ENCODE results near the gene CTAGE6. TPM values are rescaled to one million over a fixed set of nuclear protein-coding genes. Genes with fewer than 3 reads are reported as not detected.
"Not testable (repeated sequence)": the region's sequence is repeated elsewhere in the genome, so short reads cannot be mapped to it uniquely, and the experiment has no call there.

Gene CTAGE6
- 1 to 10 TPM in 2 of 4 donors, under 1 TPM in 1, not detected in 1; 0.26 to 2.4 (median 1.4) TPM for total RNA-seq

- H3K27ac ChIP-seq; H3K9me3 ChIP-seq; H3K4me3 ChIP-seq; H3K4me1 ChIP-seq; DNase-seq; H3K36me3 ChIP-seq; H3K27me3 ChIP-seq; intact Hi-C loops (cut with DNase I; ENCODE audit: low total_unique reads): not testable (repeated sequence)
Measured at GRCh38 chr7:143757596-143757995, at the start of gene CTAGE6. Gene CTAGE6 (minus strand): TSS chr7:143757696. CDS start chr7:143757658, 38 bp downstream.

GRCh38 chr7:143806664-143807071 is 49.2 kb upstream of the CTAGE6 start:
- intact Hi-C loops (cut with DNase I; ENCODE audit: low total_unique reads); H3K27me3 ChIP-seq; H3K4me3 ChIP-seq; H3K4me1 ChIP-seq; H3K36me3 ChIP-seq; H3K9me3 ChIP-seq; DNase-seq; H3K27ac ChIP-seq: not testable (repeated sequence)

GRCh38 chr7:143797896-143798290 is 40.4 kb upstream of the CTAGE6 start:
- H3K27me3 ChIP-seq; H3K36me3 ChIP-seq; H3K9me3 ChIP-seq; DNase-seq; intact Hi-C loops (cut with DNase I; ENCODE audit: low total_unique reads); H3K27ac ChIP-seq; H3K4me1 ChIP-seq; H3K4me3 ChIP-seq: not testable (repeated sequence)

GRCh38 chr7:143797119-143797895 is 39.8 kb upstream of the CTAGE6 start:
- H3K27ac ChIP-seq; H3K27me3 ChIP-seq; DNase-seq; intact Hi-C loops (cut with DNase I; ENCODE audit: low total_unique reads); H3K4me1 ChIP-seq; H3K36me3 ChIP-seq; H3K4me3 ChIP-seq; H3K9me3 ChIP-seq: not testable (repeated sequence)

GRCh38 chr7:143795653-143796052 is 38.2 kb upstream of the CTAGE6 start:
- H3K9me3 ChIP-seq; H3K36me3 ChIP-seq; H3K27ac ChIP-seq; intact Hi-C loops (cut with DNase I; ENCODE audit: low total_unique reads); DNase-seq; H3K27me3 ChIP-seq; H3K4me1 ChIP-seq; H3K4me3 ChIP-seq: not testable (repeated sequence)

- DNase-seq; H3K4me1 ChIP-seq; H3K9me3 ChIP-seq; H3K36me3 ChIP-seq; H3K27ac ChIP-seq; H3K27me3 ChIP-seq; intact Hi-C loops (cut with DNase I; ENCODE audit: low total_unique reads); H3K4me3 ChIP-seq: not testable (repeated sequence)
Measured at GRCh38 chr7:143792633-143793032, 35.1 kb upstream of the CTAGE6 start.

- H3K27ac ChIP-seq; intact Hi-C loops (cut with DNase I; ENCODE audit: low total_unique reads); H3K36me3 ChIP-seq; H3K4me3 ChIP-seq; H3K9me3 ChIP-seq; H3K27me3 ChIP-seq; H3K4me1 ChIP-seq; DNase-seq: not testable (repeated sequence)
Measured at GRCh38 chr7:143785415-143786182, 28.1 kb upstream of the CTAGE6 start.

GRCh38 chr7:143779591-143779990 is 22.1 kb upstream of the CTAGE6 start:
- H3K27me3 ChIP-seq; intact Hi-C loops (cut with DNase I; ENCODE audit: low total_unique reads); H3K9me3 ChIP-seq; DNase-seq; H3K36me3 ChIP-seq; H3K27ac ChIP-seq; H3K4me3 ChIP-seq; H3K4me1 ChIP-seq: not testable (repeated sequence)

- H3K27me3 ChIP-seq; H3K9me3 ChIP-seq; H3K4me1 ChIP-seq; H3K27ac ChIP-seq; H3K36me3 ChIP-seq; H3K4me3 ChIP-seq; DNase-seq; intact Hi-C loops (cut with DNase I; ENCODE audit: low total_unique reads): not testable (repeated sequence)
Measured at GRCh38 chr7:143772738-143773468, 15.4 kb upstream of the CTAGE6 start.

- H3K9me3 ChIP-seq; intact Hi-C loops (cut with DNase I; ENCODE audit: low total_unique reads); H3K4me3 ChIP-seq; H3K36me3 ChIP-seq; H3K27ac ChIP-seq; H3K27me3 ChIP-seq; DNase-seq; H3K4me1 ChIP-seq: not testable (repeated sequence)
Measured at GRCh38 chr7:143767531-143767930, 10.0 kb upstream of the CTAGE6 start.

- H3K4me1 ChIP-seq; DNase-seq; H3K27ac ChIP-seq; H3K27me3 ChIP-seq; intact Hi-C loops (cut with DNase I; ENCODE audit: low total_unique reads); H3K4me3 ChIP-seq; H3K9me3 ChIP-seq; H3K36me3 ChIP-seq: not testable (repeated sequence)
Measured at GRCh38 chr7:143765678-143766077, 8.2 kb upstream of the CTAGE6 start.

- H3K36me3 ChIP-seq; H3K27ac ChIP-seq; DNase-seq; H3K27me3 ChIP-seq; H3K4me3 ChIP-seq; H3K9me3 ChIP-seq; intact Hi-C loops (cut with DNase I; ENCODE audit: low total_unique reads); H3K4me1 ChIP-seq: not testable (repeated sequence)
Measured at GRCh38 chr7:143763065-143763464, 5.6 kb upstream of the CTAGE6 start.

- H3K27me3 ChIP-seq; H3K4me3 ChIP-seq; H3K9me3 ChIP-seq; H3K27ac ChIP-seq; DNase-seq; intact Hi-C loops (cut with DNase I; ENCODE audit: low total_unique reads); H3K36me3 ChIP-seq; H3K4me1 ChIP-seq: not testable (repeated sequence)
Measured at GRCh38 chr7:143745340-143745739, 12.2 kb downstream of the CTAGE6 start.

Measured in uterus (tissue), 4 donors.